Measurements from ENCODE around the gene TSPAN14. TPM values are rescaled to one million over a fixed set of nuclear protein-coding genes. Genes with fewer than 3 reads are reported as not detected.

TSPAN14 gene
- total RNA-seq, 1 donor from 2014 or later, result 57.4 TPM

GRCh38 chr10:80447436-80448190 is 6.5 kb upstream of the TSPAN14 start:
- DNase-seq (ENCODE audit: low spot score), result no peak
- Mint-ChIP-seq H3K9me3 (ENCODE audit: low read depth) (no peaks in the 10 kb centered on the region), H3K27me3 (ENCODE audit: low read depth) (peaks cover 4% of the 10 kb centered on the region), H3K36me3 (ENCODE audit: low read depth) (no peaks in the 10 kb centered on the region), H3K4me1 (ENCODE audit: low read depth) (peaks cover 16% of the 10 kb centered on the region), H3K4me3 (ENCODE audit: unreplicated experiment) (no peak overlapping the region), H3K27ac (ENCODE audit: unreplicated experiment) (no peak overlapping the region)
- TF ChIP-seq, protein P1, sequence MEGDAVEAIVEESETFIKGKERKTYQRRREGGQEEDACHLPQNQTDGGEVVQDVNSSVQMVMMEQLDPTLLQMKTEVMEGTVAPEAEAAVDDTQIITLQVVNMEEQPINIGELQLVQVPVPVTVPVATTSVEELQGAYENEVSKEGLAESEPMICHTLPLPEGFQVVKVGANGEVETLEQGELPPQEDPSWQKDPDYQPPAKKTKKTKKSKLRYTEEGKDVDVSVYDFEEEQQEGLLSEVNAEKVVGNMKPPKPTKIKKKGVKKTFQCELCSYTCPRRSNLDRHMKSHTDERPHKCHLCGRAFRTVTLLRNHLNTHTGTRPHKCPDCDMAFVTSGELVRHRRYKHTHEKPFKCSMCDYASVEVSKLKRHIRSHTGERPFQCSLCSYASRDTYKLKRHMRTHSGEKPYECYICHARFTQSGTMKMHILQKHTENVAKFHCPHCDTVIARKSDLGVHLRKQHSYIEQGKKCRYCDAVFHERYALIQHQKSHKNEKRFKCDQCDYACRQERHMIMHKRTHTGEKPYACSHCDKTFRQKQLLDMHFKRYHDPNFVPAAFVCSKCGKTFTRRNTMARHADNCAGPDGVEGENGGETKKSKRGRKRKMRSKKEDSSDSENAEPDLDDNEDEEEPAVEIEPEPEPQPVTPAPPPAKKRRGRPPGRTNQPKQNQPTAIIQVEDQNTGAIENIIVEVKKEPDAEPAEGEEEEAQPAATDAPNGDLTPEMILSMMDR (IDR thresholded peaks at IDR 0.05), result no peak

DNA sequence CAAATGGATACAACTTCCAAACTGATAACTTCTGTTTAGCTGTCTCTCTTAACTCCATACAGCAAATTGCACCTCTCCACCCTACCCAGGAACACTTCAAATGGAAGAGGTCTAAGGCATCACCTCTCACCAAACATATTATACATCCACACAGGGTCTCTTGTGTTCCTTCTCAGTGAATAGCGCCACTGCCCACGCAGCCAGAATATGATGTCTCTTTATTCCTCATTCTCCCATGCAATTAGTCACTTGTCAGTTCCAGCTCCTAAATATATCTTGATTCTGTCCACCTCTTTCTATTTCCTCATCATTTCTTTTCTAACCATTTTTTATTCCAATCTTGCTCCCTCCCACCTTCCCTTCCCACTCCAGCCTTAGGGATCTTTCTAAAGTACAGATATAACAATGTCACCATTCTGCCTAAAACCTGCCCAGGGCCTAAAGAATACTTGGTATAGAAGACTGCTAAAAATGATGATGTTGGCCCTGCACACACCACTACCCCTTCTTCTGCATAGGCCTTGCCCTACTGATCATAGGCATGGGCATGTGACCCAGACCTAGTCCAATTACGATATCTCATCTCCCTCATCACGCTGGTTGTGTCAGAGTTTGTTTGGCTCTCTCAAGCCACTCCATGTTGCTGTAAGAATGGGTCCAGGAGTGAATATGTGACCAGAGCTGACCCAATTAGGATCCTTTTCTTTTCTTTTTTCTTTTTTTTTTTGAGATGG is 5.7 kb upstream of the TSPAN14 start:
- Mint-ChIP-seq H3K27me3 (ENCODE audit: low read depth) (peaks cover 4% of the 10 kb centered on the region), H3K4me3 (ENCODE audit: unreplicated experiment) (no peak overlapping the region), H3K36me3 (ENCODE audit: low read depth) (no peaks in the 10 kb centered on the region), H3K4me1 (ENCODE audit: low read depth) (peaks cover 19% of the 10 kb centered on the region), H3K9me3 (ENCODE audit: low read depth) (no peaks in the 10 kb centered on the region), H3K27ac (ENCODE audit: unreplicated experiment) (no peak overlapping the region)
- no peak for DNase-seq (ENCODE audit: low spot score)
- TF ChIP-seq, protein P1 (IDR thresholded peaks at IDR 0.05), result no peak

DNA sequence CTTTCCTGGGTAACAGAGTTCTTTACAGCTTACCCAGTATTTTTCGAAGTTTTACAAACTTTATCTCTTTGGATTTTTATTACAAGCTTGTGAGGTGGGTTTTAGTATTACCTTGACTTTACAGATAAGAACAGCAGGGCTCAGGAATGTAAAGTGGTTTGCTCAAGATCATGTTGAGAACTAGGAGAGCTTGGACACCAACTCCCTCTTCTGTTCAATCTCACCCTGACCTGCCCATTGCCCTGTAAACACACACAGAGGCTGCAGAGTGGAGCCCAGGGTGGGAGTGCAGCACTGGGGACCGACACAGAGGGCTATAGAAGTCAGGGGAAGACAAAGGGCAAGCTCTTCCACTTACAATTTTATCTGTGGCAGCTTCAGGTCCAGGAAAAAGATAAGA is 4.6 kb upstream of the TSPAN14 start:
- DNase-seq (ENCODE audit: low spot score), result no peak
- TF ChIP-seq, protein P1 (IDR thresholded peaks at IDR 0.05), result no peak
- Mint-ChIP-seq H3K36me3 (ENCODE audit: low read depth) (no peaks in the 10 kb centered on the region), H3K27me3 (ENCODE audit: low read depth) (peaks cover 4% of the 10 kb centered on the region), H3K9me3 (ENCODE audit: low read depth) (no peaks in the 10 kb centered on the region), H3K4me1 (ENCODE audit: low read depth) (peaks cover 11% of the 10 kb centered on the region), H3K4me3 (ENCODE audit: unreplicated experiment) (no peak overlapping the region), H3K27ac (ENCODE audit: unreplicated experiment) (no peak overlapping the region)

DNA sequence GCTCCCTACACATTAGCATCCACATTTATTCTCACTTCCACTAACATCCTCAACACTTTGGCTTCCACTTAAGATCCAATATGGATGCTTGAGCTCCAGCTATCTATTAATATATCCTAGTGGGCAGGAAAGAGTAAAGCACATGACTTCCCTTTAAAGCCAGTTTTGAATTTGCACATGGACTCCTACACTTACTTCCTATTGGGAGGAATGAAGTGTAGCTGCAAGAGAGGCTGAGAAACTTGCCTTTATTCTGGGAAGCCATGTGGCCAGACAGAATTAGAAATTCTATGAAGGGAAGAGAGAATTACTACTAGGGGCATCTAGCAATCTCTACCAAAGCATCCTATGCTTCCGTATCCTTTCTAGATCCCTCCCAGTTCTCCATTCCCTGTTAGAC is 3.0 kb upstream of the TSPAN14 start:
- H3K27ac Mint-ChIP-seq (ENCODE audit: unreplicated experiment), result no peak overlapping the region
- TF ChIP-seq, protein P1 (IDR thresholded peaks at IDR 0.05), result no peak

DNA sequence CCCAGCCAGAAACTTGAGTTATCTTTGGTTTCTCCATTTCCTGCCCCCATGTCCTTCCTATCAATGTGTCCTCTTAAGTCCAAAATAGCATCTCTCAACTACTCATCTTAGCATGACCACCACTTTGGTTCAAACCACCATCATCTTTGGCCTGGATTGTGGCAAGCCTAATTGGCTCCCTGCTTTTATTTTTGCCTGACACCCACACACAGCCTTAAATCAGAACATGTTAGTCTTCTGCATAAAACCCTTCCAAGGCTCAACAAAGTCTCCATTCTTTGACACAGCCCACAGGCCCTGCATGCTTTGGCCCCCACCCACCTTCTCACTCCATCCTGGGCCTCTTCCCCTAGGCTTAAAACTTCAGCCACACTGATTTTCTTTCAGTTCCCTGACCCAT is 2.0 kb upstream of the TSPAN14 start:
- DNase-seq (ENCODE audit: low spot score), result no peak
- Mint-ChIP-seq H3K36me3 (ENCODE audit: low read depth) (no peaks in the 10 kb centered on the region), H3K4me3 (ENCODE audit: unreplicated experiment) (no peak overlapping the region), H3K27ac (ENCODE audit: unreplicated experiment) (no peak overlapping the region), H3K9me3 (ENCODE audit: low read depth) (no peaks in the 10 kb centered on the region), H3K4me1 (ENCODE audit: low read depth) (peaks cover 26% of the 10 kb centered on the region), H3K27me3 (ENCODE audit: low read depth) (peaks cover 3% of the 10 kb centered on the region)
- TF ChIP-seq, protein P1 (IDR thresholded peaks at IDR 0.05), result no peak

More for the DNA sequence above, 3.0 kb upstream of the TSPAN14 start:
- H3K9me3 Mint-ChIP-seq (ENCODE audit: low read depth), result no peaks in the 10 kb centered on the region
- peaks cover 4% of the 10 kb centered on the region for H3K27me3 Mint-ChIP-seq (ENCODE audit: low read depth)
- no peaks in the 10 kb centered on the region for H3K36me3 Mint-ChIP-seq (ENCODE audit: low read depth)
- H3K4me3 Mint-ChIP-seq (ENCODE audit: unreplicated experiment), result no peak overlapping the region
- peaks cover 22% of the 10 kb centered on the region for H3K4me1 Mint-ChIP-seq (ENCODE audit: low read depth)
- no peak for DNase-seq (ENCODE audit: low spot score)
